Endodermal cell (in vitro differentiated cells): ENCODE measurements around the gene AMPH. TPM values are rescaled to one million over a fixed set of nuclear protein-coding genes. Genes with fewer than 3 reads are reported as not detected.

ENCODE experiments used
- DNase-seq: peaks from one replicate; pipeline ENCODE4 v3.0.0-alpha.2; 2017
- H3K27ac ChIP-seq: 2 replicates; pipeline ENCODE4 v1.5.1; 2013; ENCODE audit warnings: mild to moderate bottlenecking, low read depth, low read length, moderate library complexity
- H3K27me3 ChIP-seq: 2 replicates; pipeline ENCODE4 v1.6.1; 2013; ENCODE audit warnings: mild to moderate bottlenecking, low read length, moderate library complexity; ENCODE audit not compliant: insufficient read depth, control insufficient read depth, poor library complexity, severe bottlenecking
- H3K36me3 ChIP-seq: 2 replicates; pipeline ENCODE4 v1.7.0; 2013; ENCODE audit warnings: mild to moderate bottlenecking, low read length, moderate library complexity; ENCODE audit not compliant: control insufficient read depth, insufficient read depth
- H3K4me1 ChIP-seq: one replicate; pipeline ENCODE4 v1.7.0; 2013; ENCODE audit warnings: low read length; ENCODE audit not compliant: control insufficient read depth, insufficient read depth
- H3K4me3 ChIP-seq: 2 replicates; pipeline ENCODE4 v1.5.1; 2013; ENCODE audit warnings: mild to moderate bottlenecking, low read length, moderate library complexity
- H3K9ac ChIP-seq: 2 replicates; pipeline ENCODE4 v1.6.1; 2013; ENCODE audit warnings: mild to moderate bottlenecking, low read length, moderate library complexity; ENCODE audit not compliant: poor library complexity, severe bottlenecking; ENCODE audit errors: extremely low read depth
- H3K9me3 ChIP-seq: 2 replicates; pipeline ENCODE4 v1.6.1; 2013; ENCODE audit warnings: mild to moderate bottlenecking, low read length, moderate library complexity; ENCODE audit not compliant: control insufficient read depth
- H3K27ac Mint-ChIP-seq: 2 replicates; pipeline ENCODE4 v1.8.0; 2020; ENCODE audit warnings: mixed read lengths
- H3K27me3 Mint-ChIP-seq: 2 replicates; pipeline ENCODE4 v1.8.0; 2021; ENCODE audit warnings: mild to moderate bottlenecking, mixed read lengths; ENCODE audit not compliant: insufficient read depth
- H3K36me3 Mint-ChIP-seq: 2 replicates; pipeline ENCODE4 v1.8.0; 2020; ENCODE audit warnings: low read depth, mixed read lengths
- H3K4me1 Mint-ChIP-seq: 2 replicates; pipeline ENCODE4 v1.8.0; 2020; ENCODE audit warnings: mixed read lengths
- H3K4me3 Mint-ChIP-seq: 2 replicates; pipeline ENCODE4 v1.8.0; 2020; ENCODE audit warnings: mild to moderate bottlenecking, moderate library complexity, mixed read lengths
- H3K9me3 Mint-ChIP-seq: 2 replicates; pipeline ENCODE4 v1.8.0; 2020; ENCODE audit warnings: mild to moderate bottlenecking, mixed read lengths
- CTCF ChIP-seq: fragments of 200-600 bp; sonication (generic); conservative IDR thresholded peaks from 2 replicates; pipeline ENCODE4 v1.5.0; 2021; ENCODE audit warnings: antibody characterized with exemption, mild to moderate bottlenecking
- WGBS, 2 experiments: methylation state at CpG; one replicate each; pipeline versions ENCODE4 v1.1.5 to v1.1.7; 2013; ENCODE audit warnings: missing lambda C conversion rate in 2 of 2, mixed read lengths in 1 of 2; ENCODE audit not compliant: insufficient coverage in 1 of 2, insufficient read length in 1 of 2; 5-methylcytosine and 5-hydroxymethylcytosine counted together
- total RNA-seq, 2 donors: library from RNA; stranded (reverse); fragmentation: NEBNext Ultra II Directional in 1 of 2; extraction: Animal tissue kit (Norgen Biotek cat#: 25700) in 1 of 2; gene quantifications; 2 replicates in 1 of 2; 3 replicates in 1 of 2; pipeline ENCODE4 v1.2.1, GENCODE V29; 2021

The AMPH gene
- total RNA-seq, 2 donors from 2014 or later = 3.5 to 5.5 TPM

DNA sequence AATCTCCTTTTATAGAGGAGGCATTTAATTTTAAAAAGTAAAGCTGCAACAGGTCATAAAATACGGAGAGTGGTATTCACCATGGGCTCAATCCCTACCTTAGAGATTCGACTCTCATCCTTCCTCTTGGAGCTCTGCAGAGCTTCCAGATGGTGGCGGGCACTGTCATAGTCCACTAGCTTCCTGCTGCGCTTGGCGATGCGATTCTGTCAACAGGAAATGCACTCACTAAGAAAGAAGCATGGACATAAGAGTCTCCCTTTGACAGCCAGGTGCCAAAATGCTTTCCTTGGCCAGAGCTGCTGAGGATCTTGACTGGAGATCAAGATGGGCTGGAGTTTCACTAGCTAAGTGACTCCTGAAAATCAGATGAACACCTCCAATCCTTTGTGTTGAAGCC, 154.4 kb downstream of the AMPH start:
- H3K27ac Mint-ChIP-seq = no peak overlapping the region
- no peak overlapping the region for H3K4me3 ChIP-seq
- no peak overlapping the region for H3K9ac ChIP-seq
- 92% methylated on average over 6 of the region's 6 CpGs for WGBS, 2 experiments
- H3K4me3 Mint-ChIP-seq = no peak overlapping the region
- H3K4me1 Mint-ChIP-seq = no peaks in the 10 kb centered on the region
- H3K9me3 ChIP-seq = no peaks in the 10 kb centered on the region
- H3K27me3 ChIP-seq = no peaks in the 10 kb centered on the region
- no peaks in the 10 kb centered on the region for H3K27me3 Mint-ChIP-seq
- no peaks in the 10 kb centered on the region for H3K36me3 ChIP-seq
- DNase-seq = no peak
- no peaks in the 10 kb centered on the region for H3K36me3 Mint-ChIP-seq
- H3K4me1 ChIP-seq = no peaks in the 10 kb centered on the region
- no peaks in the 10 kb centered on the region for H3K9me3 Mint-ChIP-seq
- H3K27ac ChIP-seq = no peak overlapping the region
- TF ChIP-seq CTCF = no peak

GRCh38 chr7:38465956-38466355, 165.2 kb downstream of the AMPH start:
- no peaks in the 10 kb centered on the region for H3K36me3 ChIP-seq
- no peaks in the 10 kb centered on the region for H3K4me1 Mint-ChIP-seq
- H3K9me3 Mint-ChIP-seq = no peaks in the 10 kb centered on the region
- no peak for DNase-seq
- no peaks in the 10 kb centered on the region for H3K9me3 ChIP-seq
- H3K27ac ChIP-seq = no peak overlapping the region
- peaks cover 14% of the 10 kb centered on the region for H3K27me3 Mint-ChIP-seq
- no peaks in the 10 kb centered on the region for H3K36me3 Mint-ChIP-seq
- 89 to 94% methylated on average over 4 to 6 of the region's 6 CpGs for WGBS, 2 experiments
- TF ChIP-seq CTCF = no peak
- H3K27me3 ChIP-seq = peaks cover 51% of the 10 kb centered on the region
- H3K27ac Mint-ChIP-seq = no peak overlapping the region
- H3K9ac ChIP-seq = no peak overlapping the region
- no peak overlapping the region for H3K4me3 Mint-ChIP-seq
- H3K4me1 ChIP-seq = no peaks in the 10 kb centered on the region
- no peak overlapping the region for H3K4me3 ChIP-seq

GRCh38 chr7:38463277-38464225, 167.6 kb downstream of the AMPH start:
- Mint-ChIP-seq H3K9me3 (peaks cover 12% of the 10 kb centered on the region), H3K27me3 (peaks cover 21% of the 10 kb centered on the region), H3K4me1 (no peaks in the 10 kb centered on the region), H3K36me3 (no peaks in the 10 kb centered on the region), H3K27ac (no peak overlapping the region), H3K4me3 (no peak overlapping the region)
- peaks cover 14% of the 10 kb centered on the region for H3K9me3 ChIP-seq
- no peak overlapping the region for H3K4me3 ChIP-seq
- H3K27ac ChIP-seq = no peak overlapping the region
- H3K36me3 ChIP-seq = no peaks in the 10 kb centered on the region
- no peaks in the 10 kb centered on the region for H3K4me1 ChIP-seq
- TF ChIP-seq CTCF = no peak
- no peak overlapping the region for H3K9ac ChIP-seq
- peaks cover 54% of the 10 kb centered on the region for H3K27me3 ChIP-seq
- 88 to 97% methylated on average over 6 to 8 of the region's 8 CpGs for WGBS, 2 experiments
- no peak for DNase-seq
